Fibroblast of the conjunctiva (primary cell): ENCODE measurements around the gene ARL13A.
"Not testable (repeated sequence)": the region's sequence is repeated elsewhere in the genome, so short reads cannot be mapped to it uniquely, and the experiment has no call there.

Experiments
- DNase-seq: peaks from one replicate; pipeline ENCODE4 v3.0.0-alpha.2; 2010; ENCODE audit warnings: low read depth

The ARL13A gene

DNA sequence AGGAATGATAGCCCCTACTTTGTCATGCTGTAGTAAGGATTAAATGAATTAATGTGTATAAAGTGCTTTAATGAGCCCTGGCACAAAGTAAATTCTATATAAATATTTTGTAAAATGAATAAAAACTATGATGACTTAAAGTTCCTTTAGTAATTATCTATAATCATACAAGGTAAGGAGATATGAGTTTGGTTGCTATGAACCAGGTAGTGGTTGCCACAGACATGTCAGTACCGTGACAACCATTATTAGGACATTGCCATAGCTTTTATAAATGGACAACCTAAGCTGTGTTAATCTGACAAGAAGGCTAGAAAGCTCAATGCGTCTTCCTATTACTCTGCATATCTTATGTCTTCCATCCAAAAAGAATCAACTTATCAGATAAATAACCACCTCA is at the start of gene ARL13A:
Gene ARL13A (plus strand): TSS at position 301 of the 400 bp plus-strand sequence. CDS start 3,982 bp downstream, outside the sequence.
- DNase-seq, result no peak

DNA sequence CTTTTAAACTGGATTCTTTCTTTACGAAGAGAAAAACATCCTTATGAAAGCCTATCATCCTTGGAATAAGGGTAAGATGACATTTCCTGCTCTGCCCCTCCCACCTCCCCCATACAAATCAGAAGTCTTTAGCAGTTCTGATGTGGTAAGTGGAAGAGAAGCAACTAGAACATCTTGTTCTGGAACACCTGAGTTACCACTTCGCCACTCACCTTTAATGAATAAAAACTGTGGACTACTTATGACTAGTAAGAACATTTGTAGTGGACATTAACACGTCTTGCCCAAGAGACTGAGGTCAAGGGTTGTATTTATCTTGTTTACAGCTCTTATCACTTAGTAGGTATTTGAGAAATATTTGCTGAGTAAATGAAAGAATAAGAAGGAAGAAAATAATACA is 45.1 kb upstream of the ARL13A start:
- no peak for DNase-seq

DNA sequence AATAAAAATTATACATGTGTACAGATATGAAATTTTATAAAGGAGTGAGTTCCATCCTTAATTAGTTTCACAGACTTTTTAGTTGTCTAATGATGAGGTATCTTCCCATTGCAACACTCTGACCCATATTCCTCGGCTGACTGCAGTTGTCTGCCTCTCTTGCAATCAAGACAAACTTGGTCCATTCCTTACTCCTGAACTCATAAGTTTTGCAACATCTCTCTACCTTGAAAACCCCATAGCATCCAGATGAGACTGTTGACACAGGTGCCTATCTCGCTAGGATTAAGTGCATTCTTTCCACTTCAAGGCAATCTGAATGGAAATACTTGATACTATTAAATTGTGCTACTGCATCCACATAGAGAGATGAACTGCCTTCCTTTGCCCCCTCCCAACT is 43.1 kb upstream of the ARL13A start:
- no peak for DNase-seq

DNA sequence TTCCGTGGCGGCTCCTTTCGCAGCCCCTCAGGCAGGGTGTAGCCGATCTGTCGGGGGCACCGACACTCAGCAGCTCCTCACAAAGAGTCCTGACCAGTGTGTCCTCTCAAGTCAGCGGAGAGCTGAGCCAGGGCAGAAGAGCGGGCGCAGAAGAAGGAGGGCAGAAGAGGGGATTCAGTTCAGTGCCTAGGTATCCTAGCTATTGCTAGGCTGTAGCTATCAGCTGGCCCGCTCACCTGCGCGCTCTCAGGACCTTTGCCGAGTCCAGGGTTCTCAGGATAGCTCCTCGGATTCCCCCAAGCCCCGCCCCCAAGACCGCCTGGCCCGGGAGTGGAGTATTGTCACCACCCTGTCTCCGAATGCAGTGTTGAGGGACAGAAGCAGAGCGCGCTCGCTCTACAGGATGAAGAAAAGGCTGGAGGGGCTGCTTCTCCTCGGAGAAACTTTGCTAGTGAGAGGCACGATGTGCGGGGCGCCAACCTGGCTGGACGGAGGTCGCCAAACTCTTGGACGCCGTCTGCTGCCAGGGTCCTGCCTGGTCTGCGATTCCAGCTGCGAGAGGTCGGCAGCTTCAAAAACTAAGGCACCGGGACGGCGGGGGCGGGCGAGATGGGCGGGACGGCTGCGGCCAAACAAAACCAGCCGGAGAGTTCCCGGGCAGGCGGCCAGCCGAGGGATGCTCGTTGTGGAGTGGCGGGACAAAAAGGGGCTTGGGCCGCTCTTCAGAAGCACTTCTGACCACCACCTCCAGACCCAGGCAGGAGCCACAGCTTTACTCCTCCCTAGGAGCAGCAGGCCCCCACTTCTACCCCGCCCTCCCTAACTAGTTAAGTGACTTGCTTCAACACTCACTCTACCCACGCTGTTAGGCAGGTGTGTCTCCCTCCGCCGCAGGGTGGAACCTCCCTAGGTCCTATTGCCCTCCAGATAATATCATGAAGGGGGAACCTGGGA is 40.6 kb upstream of the ARL13A start, which contains the start of gene XKRX:
Gene XKRX (minus strand): TSS at position 258 of the 954 bp plus-strand sequence. CDS start 613 bp downstream, outside the sequence.
- DNase-seq, result no peak

DNA sequence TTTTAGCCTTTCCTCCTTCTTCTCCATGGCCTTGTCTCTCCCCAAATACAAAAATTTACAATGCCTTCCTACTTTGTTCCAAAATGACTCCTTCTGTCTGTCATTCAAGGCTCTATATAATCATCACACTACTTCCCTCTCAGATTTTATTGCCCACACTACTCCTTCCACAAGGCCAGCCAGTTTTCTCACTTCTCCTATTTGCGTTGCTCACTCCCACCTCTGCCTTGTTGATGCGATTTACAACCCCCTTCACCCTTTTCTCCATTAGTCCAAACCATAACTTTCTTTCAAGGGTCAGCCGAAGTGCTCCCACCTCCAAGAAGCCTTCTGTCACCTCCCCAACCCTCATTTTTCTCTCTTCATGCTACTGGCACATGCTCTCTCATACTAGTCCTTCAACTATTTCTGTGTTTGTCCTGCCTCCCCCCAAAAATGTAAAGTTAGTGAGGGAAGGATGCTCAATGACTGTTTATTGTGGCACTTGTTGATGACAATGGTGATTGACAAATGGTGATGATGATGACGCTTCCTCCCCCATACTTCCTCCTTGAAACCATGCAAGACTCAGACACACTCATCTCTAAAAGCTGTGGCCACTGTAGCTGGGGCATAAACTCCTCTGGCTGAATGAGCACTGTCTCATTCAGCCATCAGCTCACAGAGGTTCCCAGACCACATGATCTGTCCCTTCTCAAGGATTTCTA is 38.1 kb upstream of the ARL13A start:
- DNase-seq, result no peak

DNA sequence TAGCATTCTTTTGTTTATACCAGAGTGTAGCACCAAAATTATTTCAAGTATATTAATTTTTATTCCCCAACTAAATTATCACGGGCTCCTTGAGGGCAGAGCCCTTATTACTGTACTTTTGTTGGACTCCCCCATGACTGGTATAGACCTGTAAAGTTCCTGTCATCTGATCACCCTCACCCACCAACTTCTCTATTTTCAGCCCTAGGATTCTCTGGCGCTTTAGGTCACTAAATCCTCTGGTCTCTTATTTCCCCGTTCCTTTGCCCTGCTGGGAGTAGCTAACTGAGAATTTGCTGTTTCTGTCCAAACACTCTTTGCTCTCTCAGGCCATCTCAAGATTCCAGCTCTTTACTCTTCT is 37.6 kb upstream of the ARL13A start:
- DNase-seq, result no peak

DNA sequence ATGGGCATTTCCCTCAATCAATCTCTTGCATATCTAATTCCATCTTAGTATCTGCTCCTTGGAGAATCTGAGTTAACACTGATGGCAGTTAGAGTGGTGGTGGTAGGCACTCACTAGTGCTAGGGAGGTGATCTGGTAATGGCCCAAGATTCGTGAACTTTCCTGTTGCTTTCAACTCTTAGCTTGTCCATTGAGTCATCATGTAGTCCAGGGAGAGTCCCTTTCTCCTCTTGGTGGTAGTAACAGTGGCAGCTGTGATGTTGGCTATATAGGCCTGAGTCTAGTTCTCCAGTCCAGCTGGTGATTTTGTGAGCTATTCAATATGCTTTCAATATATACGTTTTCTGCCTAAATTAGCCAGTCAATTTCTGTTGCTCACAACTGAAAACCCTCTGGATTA is 33.7 kb upstream of the ARL13A start:
- no peak for DNase-seq

DNA sequence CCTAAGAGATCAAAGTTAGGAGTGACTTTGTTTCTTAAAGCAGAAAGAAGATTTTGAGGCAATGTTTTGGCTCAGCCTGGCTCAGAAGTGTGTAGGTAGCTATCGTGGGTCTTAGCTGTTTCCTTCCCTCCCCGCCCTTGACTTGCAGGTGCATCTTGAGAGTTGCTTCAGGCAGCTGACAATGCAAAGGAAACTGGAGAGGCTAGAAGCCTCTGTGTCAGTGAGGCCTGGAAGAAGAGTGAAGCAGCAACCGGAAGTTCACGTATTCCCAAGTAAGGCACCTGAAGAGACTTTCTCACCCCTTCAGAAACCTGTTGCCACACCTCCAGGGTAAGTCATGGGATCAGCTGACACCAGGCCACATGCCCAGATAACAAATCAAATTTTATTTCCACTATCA is 30.2 kb upstream of the ARL13A start:
- DNase-seq, result no peak

DNA sequence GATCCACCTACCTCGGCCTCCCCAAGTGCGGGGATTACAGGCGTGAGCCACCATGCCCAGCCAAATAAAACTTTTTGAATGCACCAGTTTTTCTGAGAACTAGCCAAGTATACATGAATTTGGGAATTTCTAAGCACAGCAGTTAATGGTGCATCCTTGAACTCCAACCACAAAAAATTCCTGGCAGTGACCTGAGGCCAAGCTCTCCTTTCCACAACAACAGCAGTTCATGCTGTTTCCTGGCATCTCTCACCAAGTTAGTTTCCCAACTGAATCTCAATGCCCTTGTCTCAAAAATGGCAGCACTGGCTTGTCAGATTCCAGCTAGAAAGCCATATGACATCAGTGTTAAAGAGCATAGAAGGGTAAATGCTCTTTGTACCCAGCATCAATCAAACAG is 24.9 kb upstream of the ARL13A start:
- no peak for DNase-seq

DNA sequence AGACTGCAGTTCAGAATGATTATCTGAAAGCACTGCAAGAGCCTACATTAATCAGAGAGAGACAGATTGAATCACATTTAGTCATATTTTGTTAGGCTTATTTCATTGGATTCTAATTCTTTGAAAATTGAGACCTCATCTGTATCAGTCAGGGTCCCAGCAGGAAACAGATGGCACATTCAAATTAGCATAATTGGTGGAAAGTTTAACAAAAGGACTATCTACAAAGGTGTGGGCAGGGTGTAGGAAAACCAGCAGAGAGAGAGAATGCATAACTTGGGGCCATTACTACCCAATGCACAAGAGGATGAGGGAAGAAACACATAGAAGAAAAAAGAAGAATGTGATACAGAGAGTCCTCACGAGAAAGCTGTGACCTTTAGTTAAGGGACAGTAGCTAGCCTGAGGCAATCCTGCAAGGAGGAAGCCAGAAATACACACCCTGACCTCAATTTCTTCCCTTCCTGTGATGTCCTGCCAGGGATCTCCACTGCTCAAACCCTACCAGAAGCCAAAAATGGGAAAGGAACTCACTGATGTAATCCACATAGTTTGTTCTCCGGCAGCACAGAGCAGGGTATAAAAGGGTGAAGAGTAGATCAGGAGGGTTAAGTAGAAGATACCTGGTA is 23.1 kb upstream of the ARL13A start:
- no peak for DNase-seq

DNA sequence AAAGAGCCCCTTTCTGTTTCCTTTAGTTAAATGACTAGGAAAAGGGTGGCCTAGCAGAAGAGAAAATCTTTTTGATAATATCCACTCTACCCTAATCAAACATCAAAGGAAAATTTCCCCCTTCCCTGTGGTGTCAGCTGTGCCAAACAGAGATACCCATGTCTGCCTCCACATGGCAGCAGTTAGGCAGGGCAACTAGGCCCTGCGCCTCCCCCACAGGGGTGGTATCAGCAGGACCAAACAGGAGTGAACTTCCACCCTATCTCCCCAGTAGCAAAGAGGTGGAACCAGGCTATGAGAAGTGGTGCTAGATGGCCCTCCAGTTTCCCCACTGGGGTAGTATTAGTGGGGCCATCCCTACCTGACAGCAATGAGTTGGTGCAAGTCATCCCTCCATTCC is 21.0 kb upstream of the ARL13A start:
- DNase-seq, result no peak

DNA sequence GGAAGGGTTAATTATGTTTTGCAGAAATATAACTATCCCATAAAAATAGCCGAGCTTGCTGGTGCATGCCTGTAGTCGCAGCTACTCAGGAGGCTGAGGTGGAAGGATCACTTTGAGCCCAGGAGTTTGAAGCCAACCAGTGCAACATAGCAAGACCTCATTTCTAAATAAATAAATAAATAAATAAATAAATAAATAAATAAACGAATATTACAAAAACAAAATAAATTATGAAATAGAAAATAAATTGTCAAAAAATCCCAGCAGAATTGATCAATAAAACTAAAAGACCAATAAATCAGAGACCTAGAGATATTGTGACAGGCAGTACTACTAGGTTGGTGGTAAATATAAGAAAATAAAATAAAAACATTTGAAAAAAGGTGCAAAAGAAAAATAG is 6.7 kb upstream of the ARL13A start:
- no peak for DNase-seq

DNA sequence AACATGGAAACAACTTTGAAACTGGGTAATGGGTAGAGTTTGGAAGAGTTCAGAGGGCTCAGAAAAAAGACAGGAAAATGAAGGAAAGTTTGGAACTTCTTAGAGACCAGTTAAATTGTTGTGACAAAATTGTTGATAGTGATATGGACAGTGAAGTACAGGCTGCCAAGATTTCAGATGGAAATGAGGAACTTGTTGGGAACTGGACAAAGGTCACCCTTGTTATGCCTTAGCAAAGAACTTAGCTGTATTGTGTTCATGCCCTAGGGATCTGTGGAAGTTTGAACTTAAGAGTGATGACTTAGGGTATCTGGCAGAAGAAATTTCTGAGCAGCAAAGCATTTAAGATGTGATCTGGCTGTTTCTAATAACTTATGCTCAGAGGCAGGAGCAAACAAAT is 5.1 kb upstream of the ARL13A start:
- no peak for DNase-seq

DNA sequence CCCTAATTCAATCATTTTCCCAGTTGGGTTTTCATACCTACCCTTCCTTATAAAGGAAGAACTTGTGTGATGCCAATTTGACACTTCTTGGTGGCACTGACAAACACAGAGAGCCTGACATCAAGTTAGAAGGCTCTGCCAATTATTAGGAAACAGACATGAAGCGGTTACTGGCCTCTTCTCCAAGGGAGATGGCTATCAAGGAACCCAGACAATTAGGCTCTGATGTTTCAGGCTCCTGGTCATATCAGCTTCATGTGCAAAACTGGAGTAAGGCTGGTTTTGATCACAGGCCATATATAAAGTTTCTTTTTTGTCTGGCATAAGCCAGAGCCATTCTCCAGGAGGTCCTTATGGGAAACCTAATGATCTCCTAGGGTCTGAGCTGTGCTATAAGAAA is 428 bp downstream of the ARL13A start:
- DNase-seq, result no peak

DNA sequence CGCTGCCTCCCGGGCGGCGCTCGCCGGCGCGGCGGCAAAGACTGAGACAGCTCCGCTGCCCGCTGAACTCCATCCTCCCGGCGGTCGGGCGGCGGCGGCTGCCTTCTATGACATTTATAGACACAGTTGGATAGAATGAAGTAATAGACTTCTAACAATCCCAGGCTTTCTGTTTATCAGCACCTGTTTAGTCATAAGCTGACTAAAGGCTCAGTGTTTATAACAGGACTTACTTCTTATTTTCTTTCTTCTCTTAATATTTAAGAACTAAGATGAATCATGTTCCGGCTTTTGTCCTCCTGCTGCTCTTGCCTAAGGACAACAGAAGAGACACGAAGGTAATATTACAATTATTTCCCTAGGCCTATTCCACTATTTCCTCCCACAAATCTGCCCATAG is 3.9 kb downstream of the ARL13A start:
- DNase-seq, result no peak

DNA sequence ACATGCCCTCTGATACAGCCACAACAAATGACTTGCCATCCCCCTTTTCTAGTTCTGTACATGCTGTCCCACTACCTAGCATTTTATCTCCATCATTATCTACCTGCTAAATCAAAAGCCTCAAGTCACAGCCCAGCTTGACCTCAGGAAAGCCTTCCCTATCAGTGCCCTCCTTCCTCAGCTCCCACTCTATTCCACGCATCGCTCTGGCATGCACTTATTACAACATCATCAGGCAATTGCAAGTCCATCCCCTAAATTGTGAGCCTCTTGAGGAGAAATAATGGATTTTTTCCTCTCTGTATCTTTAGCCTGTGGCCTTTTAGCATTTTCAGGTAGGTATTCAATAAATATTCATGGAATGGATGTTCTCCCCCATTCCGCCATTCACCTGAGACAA is 5.7 kb downstream of the ARL13A start:
- DNase-seq, result no peak

DNA sequence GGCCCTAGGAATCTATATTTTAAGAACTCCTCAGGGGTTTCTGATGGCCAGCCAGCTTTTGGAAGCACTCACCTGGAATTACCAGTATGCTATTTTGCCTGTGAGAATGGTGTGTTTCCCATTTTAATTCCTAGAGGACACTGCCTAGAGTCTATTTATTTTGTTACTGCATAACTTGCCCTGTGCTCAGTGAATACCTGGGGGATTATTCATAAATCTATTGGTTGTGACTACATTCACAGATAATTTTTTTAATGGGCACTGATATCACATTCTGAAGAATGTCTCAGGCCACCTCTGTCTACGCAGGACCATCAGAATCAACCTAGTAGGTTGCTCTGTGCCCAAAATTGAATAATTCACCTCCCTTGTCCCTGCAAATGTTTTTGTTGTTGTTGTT is 6.7 kb downstream of the ARL13A start:
- no peak for DNase-seq

DNA sequence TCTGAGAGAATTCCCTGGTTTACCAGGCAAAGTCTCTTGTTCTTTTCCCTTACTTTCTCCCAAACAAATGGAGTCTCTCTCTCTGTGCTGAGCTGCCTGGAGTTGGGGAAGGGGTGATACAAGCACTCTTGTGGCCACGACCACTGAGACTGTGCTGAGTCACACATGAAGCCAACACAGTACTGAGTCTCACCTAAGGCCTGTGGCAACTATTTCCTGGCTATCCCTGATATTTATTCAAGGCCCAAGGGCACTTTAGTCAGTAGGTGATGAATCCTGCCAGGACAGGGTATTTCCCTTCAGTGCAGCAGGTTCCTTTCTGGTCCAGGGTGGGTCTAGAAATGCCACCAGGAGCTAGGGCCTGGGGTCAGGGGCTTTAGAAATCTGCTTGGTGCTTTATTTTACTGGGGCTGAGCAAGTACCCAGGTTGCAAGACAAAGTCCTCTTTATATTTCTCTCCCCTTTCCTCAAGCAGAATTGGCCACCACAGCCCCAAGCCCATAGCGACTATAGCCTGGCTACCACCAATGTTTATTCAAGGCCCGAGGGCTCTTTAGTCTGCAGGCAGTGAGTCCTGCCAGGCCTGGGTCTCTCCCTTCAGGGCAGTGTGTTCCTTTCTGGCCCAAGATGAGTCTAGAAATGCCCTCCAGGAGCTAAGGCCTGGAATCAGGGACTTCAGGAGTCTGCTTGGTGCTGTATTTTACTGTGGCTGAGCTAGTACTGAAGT is 10.5 kb downstream of the ARL13A start:
- DNase-seq, result no peak

DNA sequence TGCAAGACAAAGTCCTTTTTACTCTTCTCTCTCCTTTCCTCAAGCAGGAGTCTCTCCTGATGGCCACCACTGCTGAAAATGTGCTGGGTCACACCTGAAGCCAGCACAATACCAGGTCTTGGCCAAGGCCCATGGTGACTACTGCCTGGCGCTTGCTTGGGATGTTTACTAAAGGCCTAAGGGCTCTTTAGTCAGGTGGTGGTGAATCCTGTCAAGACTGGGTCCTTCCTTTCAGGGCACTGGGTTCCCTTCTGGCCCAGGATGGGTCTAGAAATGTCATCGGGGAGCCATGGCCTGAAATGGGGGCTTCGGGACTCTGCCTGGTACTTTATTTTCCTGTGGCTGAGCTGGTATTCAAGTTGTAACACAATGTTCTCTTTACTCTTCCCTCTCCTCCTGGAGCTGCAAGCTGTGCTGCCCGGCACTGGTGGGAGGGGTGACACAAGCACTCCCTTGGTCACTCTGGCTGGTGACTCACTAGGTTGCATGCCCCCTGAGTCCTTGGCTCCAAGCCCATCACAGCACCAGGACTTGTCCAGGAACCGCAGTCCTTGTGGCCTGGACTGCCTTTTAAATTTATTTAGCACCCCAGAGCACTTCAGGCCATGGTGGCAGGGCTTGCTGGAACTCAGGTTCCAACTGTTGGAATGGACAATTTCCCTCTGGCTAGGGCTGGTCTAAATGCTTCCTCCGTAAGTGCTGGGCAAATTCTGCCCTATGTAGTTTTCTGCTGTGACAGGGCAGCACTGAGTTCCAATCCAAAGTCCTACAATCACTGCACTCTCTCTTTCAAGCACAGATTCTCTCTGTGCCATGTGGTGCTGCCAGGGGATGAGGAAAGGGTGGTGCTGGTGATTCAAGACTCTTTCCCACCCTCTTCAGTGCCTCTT is 11.3 kb downstream of the ARL13A start:
- DNase-seq, result peak; percentile 34

DNA sequence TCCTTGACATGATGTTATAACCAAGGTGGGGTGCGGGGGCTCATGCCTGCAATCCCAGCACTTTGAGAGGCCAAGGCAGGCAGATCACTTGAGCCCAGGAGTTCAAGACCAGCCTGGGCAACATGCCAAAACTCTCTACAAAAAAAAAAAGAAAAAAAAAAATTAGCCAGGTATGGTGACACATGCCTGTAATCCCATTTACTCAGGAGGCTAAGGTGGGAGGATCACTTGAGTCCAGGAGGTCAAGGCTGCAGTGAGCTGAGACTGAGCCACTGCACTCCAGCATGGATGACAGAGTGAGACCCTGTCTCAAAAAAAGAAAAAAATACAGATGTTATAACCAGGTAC is 12.0 kb downstream of the ARL13A start:
- DNase-seq, result not testable (repeated sequence)

DNA sequence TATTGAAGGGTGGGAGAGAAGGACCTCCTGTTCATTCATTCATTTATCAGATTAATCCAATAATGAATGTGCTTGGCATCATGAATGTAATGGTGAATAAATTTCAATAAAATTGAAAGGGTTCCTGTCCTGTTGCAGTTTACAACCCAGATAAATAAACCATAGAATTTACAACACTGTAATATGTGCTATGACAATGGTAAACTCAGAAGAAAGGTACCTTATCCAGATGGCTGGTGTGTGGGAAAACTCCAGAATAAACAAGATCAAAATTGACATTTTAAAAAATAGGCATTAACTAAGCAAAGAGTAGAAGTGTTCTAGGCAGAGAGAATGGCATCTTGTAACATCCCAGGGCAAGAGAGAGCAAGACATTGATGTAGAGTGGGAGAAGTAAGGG is 15.3 kb downstream of the ARL13A start:
- DNase-seq, result no peak
